Trophoblast cell (in vitro differentiated cells and primary cell): ENCODE measurements around the gene MSL2.

ENCODE experiments used
- DNase-seq, 2 donors: peaks; one replicate each; pipeline ENCODE4 v3.0.0-alpha.2; 2016
- H2AFZ ChIP-seq: 2 replicates; pipeline ENCODE4 v1.6.1; 2013; ENCODE audit warnings: low read length, moderate library complexity, mild to moderate bottlenecking; ENCODE audit not compliant: insufficient read depth, poor library complexity
- H2AK5ac ChIP-seq: 2 replicates; pipeline ENCODE4 v1.6.1; 2013; ENCODE audit warnings: mild to moderate bottlenecking, low read length
- H2BK120ac ChIP-seq: 2 replicates; pipeline ENCODE4 v1.6.1; 2013; ENCODE audit warnings: low read length, mild to moderate bottlenecking, moderate library complexity; ENCODE audit not compliant: insufficient read depth, poor library complexity
- H2BK12ac ChIP-seq: 2 replicates; pipeline ENCODE4 v1.6.1; 2013; ENCODE audit warnings: mild to moderate bottlenecking, low read length, moderate library complexity
- H2BK5ac ChIP-seq: 2 replicates; pipeline ENCODE4 v1.6.1; 2013; ENCODE audit warnings: low read length, low read depth, moderate library complexity, mild to moderate bottlenecking; ENCODE audit not compliant: poor library complexity
- H3K14ac ChIP-seq: 2 replicates; pipeline ENCODE4 v1.6.1; 2013; ENCODE audit warnings: mild to moderate bottlenecking, low read length
- H3K18ac ChIP-seq: 2 replicates; pipeline ENCODE4 v1.6.1; 2013; ENCODE audit warnings: mild to moderate bottlenecking, low read length
- H3K23ac ChIP-seq: 2 replicates; pipeline ENCODE4 v1.6.1; 2013; ENCODE audit warnings: low read length
- H3K27ac ChIP-seq: 2 replicates; pipeline ENCODE4 v1.5.1; 2013; ENCODE audit warnings: low read depth, mild to moderate bottlenecking, inconsistent platforms, low read length, moderate library complexity
- H3K27me3 ChIP-seq: 2 replicates; pipeline ENCODE4 v1.6.1; 2013; ENCODE audit warnings: inconsistent platforms, mild to moderate bottlenecking, low read length, moderate library complexity; ENCODE audit not compliant: insufficient read depth
- H3K36me3 ChIP-seq, 2 experiments: 1 replicate in 1 of 2; 2 replicates in 1 of 2; pipeline ENCODE4 v1.6.1; 2013; ENCODE audit warnings: low read length in 2 of 2, mild to moderate bottlenecking in 2 of 2, moderate library complexity in 1 of 2; ENCODE audit not compliant: insufficient read depth in 2 of 2, control insufficient read depth in 1 of 2
- H3K4ac ChIP-seq: 2 replicates; pipeline ENCODE4 v1.6.1; 2013; ENCODE audit warnings: low read depth, mild to moderate bottlenecking, low read length, moderate library complexity
- H3K4me1 ChIP-seq, 2 experiments: 1 replicate in 1 of 2; 2 replicates in 1 of 2; pipeline ENCODE4 v1.6.1; 2013; ENCODE audit warnings: low read length in 2 of 2, mild to moderate bottlenecking in 2 of 2, moderate library complexity in 1 of 2; ENCODE audit not compliant: insufficient read depth in 2 of 2, control insufficient read depth in 1 of 2
- H3K4me2 ChIP-seq: 2 replicates; pipeline ENCODE4 v1.6.1; 2013; ENCODE audit warnings: inconsistent platforms, mild to moderate bottlenecking, low read length, moderate library complexity
- H3K4me3 ChIP-seq: 2 replicates; pipeline ENCODE4 v1.5.1; 2013; ENCODE audit warnings: mild to moderate bottlenecking, low read depth, low read length, inconsistent platforms
- H3K79me1 ChIP-seq: one replicate; pipeline ENCODE4 v1.6.1; 2013; ENCODE audit warnings: low read length
- H3K79me2 ChIP-seq: 2 replicates; pipeline ENCODE4 v1.6.1; 2013; ENCODE audit warnings: low read length, mild to moderate bottlenecking; ENCODE audit not compliant: control insufficient read depth, insufficient read depth, poor library complexity
- H3K9ac ChIP-seq: 2 replicates; pipeline ENCODE4 v1.6.1; 2013; ENCODE audit warnings: mild to moderate bottlenecking, low read length
- H3K9me3 ChIP-seq: 2 replicates; pipeline ENCODE4 v1.6.1; 2013; ENCODE audit warnings: low read depth, mild to moderate bottlenecking, control low read depth, inconsistent platforms, low read length; ENCODE audit not compliant: insufficient read depth
- H4K12ac ChIP-seq: 2 replicates; pipeline ENCODE4 v1.6.1; 2013; ENCODE audit warnings: low read depth, mild to moderate bottlenecking, low read length, moderate library complexity
- H4K8ac ChIP-seq: 2 replicates; pipeline ENCODE4 v1.6.1; 2013; ENCODE audit warnings: low read depth, mild to moderate bottlenecking, low read length, moderate library complexity
- H4K91ac ChIP-seq: one replicate; pipeline ENCODE4 v1.6.1; 2013; ENCODE audit warnings: low read depth, mild to moderate bottlenecking, low read length, moderate library complexity
- WGBS: extraction: QIAGEN DNeasy Blood & Tissue Kit; methylation state at CpG from one replicate; pipeline ENCODE4 v1.1.7; 2013; ENCODE audit warnings: missing lambda C conversion rate; ENCODE audit not compliant: insufficient read length, insufficient coverage; ENCODE audit errors: extremely low coverage; 5-methylcytosine and 5-hydroxymethylcytosine counted together

MSL2 gene

DNA sequence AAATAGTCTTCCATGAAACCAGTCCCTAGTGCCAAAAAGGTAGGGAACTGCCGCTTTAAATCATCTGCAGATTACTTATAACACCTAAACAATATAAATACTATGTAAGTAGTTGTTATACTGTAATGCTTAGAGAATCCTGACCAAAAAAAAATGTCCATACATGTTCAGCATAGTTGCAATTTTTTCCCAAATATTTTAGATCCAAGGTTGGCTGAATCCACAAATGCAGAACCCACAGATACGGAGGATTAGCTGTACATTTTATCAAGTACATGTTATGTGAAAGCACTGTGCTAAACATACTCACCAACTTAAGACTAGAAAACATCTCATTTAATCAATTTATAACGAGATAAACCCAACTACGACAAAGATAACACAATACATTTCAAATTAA lies 9.3 kb downstream of the MSL2 start:
- H3K36me3 ChIP-seq: no peaks in the 10 kb centered on the region
- no peaks in the 10 kb centered on the region for H3K27me3 ChIP-seq
- WGBS: 100% methylated on average over 2 of the region's 4 CpGs
- no peaks in the 10 kb centered on the region for H3K79me1 ChIP-seq
- H4K91ac ChIP-seq: no peak overlapping the region
- H3K14ac ChIP-seq: no peak overlapping the region
- no peak for DNase-seq
- H3K18ac ChIP-seq: no peak overlapping the region
- no peaks in the 10 kb centered on the region for H3K9me3 ChIP-seq
- no peak overlapping the region for H3K4me3 ChIP-seq
- no peak overlapping the region for H3K4ac ChIP-seq
- H4K8ac ChIP-seq: no peak overlapping the region
- H3K23ac ChIP-seq: no peak overlapping the region
- H2BK5ac ChIP-seq: no peak overlapping the region
- H3K9ac ChIP-seq: no peak overlapping the region
- no peak overlapping the region for H3K4me2 ChIP-seq
- H2AFZ ChIP-seq: no peak overlapping the region
- H2BK12ac ChIP-seq: no peak overlapping the region
- no peak overlapping the region for H4K12ac ChIP-seq
- H2AK5ac ChIP-seq: no peak overlapping the region
- no peak overlapping the region for H2BK120ac ChIP-seq
- peaks cover 43% of the 10 kb centered on the region for H3K79me2 ChIP-seq
- no peak overlapping the region for H3K27ac ChIP-seq
- peaks cover 8 to 10% of the 10 kb centered on the region in 2 experiments for H3K4me1 ChIP-seq

GRCh38 chr3:136186344-136186743 lies 9.8 kb downstream of the MSL2 start:
- H4K91ac ChIP-seq: no peak overlapping the region

DNA sequence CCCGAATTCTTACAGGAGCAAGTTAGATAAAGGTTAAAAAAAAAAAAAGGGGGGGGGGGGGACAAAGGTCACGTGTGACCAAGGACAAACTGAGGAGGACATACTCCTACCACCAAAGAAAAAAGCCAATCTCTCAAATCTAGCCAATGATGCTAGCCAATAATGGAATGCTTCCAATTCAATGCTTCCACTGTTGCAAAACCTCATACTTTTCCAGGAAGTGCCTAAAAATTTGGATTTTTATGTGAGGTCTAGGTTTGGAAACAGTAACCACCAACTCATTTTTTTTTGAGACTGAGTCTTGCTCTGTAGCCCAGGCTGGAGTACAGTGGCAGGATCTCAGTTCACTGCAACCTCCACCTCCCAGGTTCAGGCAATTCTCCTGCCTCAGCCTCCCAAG lies 11.4 kb downstream of the MSL2 start:
- H3K4me2 ChIP-seq: no peak overlapping the region
- DNase-seq: no peak
- no peak overlapping the region for H3K9ac ChIP-seq
- no peak overlapping the region for H2BK12ac ChIP-seq
- H2AK5ac ChIP-seq: no peak overlapping the region
- H3K9me3 ChIP-seq: no peaks in the 10 kb centered on the region
- no peak overlapping the region for H4K8ac ChIP-seq
- no peak overlapping the region for H3K14ac ChIP-seq
- no peaks in the 10 kb centered on the region for H3K79me1 ChIP-seq
- H3K18ac ChIP-seq: no peak overlapping the region
- H3K4ac ChIP-seq: peak overlapping the region; percentile 89
- H3K36me3 ChIP-seq: no peaks in the 10 kb centered on the region
- H3K4me1 ChIP-seq: peaks cover 8% of the 10 kb centered on the region in 2 experiments
- no peak overlapping the region for H3K23ac ChIP-seq
- H2BK5ac ChIP-seq: no peak overlapping the region
- H3K27me3 ChIP-seq: no peaks in the 10 kb centered on the region
- WGBS: no CpG with 5 or more reads among the region's 2 CpGs
- H3K79me2 ChIP-seq: peaks cover 35% of the 10 kb centered on the region
- no peak overlapping the region for H2AFZ ChIP-seq
- H2BK120ac ChIP-seq: no peak overlapping the region
- H4K12ac ChIP-seq: no peak overlapping the region
- no peak overlapping the region for H4K91ac ChIP-seq
- no peak overlapping the region for H3K4me3 ChIP-seq
- no peak overlapping the region for H3K27ac ChIP-seq

More at GRCh38 chr3:136186344-136186743, 9.8 kb downstream of the MSL2 start:
- no peak overlapping the region for H2BK120ac ChIP-seq
- no peak overlapping the region for H2AK5ac ChIP-seq
- H4K12ac ChIP-seq: no peak overlapping the region
- no peak overlapping the region for H3K4me2 ChIP-seq
- peak overlapping the region; percentile 42 for H3K4ac ChIP-seq
- H3K14ac ChIP-seq: no peak overlapping the region
- H3K79me1 ChIP-seq: no peaks in the 10 kb centered on the region
- no peak overlapping the region for H3K27ac ChIP-seq
- no peak overlapping the region for H2AFZ ChIP-seq
- no peak overlapping the region for H2BK5ac ChIP-seq
- no peak overlapping the region for H4K8ac ChIP-seq
- peaks cover 8 to 9% of the 10 kb centered on the region in 2 experiments for H3K4me1 ChIP-seq
- H2BK12ac ChIP-seq: no peak overlapping the region
- no peak overlapping the region for H3K23ac ChIP-seq
- H3K36me3 ChIP-seq: no peaks in the 10 kb centered on the region
- no peak overlapping the region for H3K18ac ChIP-seq
- H3K4me3 ChIP-seq: no peak overlapping the region
- peaks cover 43% of the 10 kb centered on the region for H3K79me2 ChIP-seq
- no peaks in the 10 kb centered on the region for H3K9me3 ChIP-seq
- H3K9ac ChIP-seq: no peak overlapping the region
- no peaks in the 10 kb centered on the region for H3K27me3 ChIP-seq
- no CpG with 5 or more reads among the region's 3 CpGs for WGBS
- DNase-seq: no peak

- H3K9me3 ChIP-seq: no peaks in the 10 kb centered on the region
- no peak overlapping the region for H2BK120ac ChIP-seq
- H3K23ac ChIP-seq: no peak overlapping the region
- H4K91ac ChIP-seq: no peak overlapping the region
- no peak overlapping the region for H3K9ac ChIP-seq
- no peak overlapping the region for H3K27ac ChIP-seq
- H3K18ac ChIP-seq: no peak overlapping the region
- H3K36me3 ChIP-seq: no peaks in the 10 kb centered on the region
- H2AK5ac ChIP-seq: no peak overlapping the region
- peaks cover 36% of the 10 kb centered on the region for H3K79me2 ChIP-seq
- H3K4me1 ChIP-seq: no peaks in the 10 kb centered on the region
- H3K79me1 ChIP-seq: no peaks in the 10 kb centered on the region
- no peak overlapping the region for H2AFZ ChIP-seq
- no peak overlapping the region for H4K8ac ChIP-seq
- H2BK5ac ChIP-seq: no peak overlapping the region
- no peak overlapping the region for H2BK12ac ChIP-seq
- H3K4me3 ChIP-seq: no peak overlapping the region
- H3K27me3 ChIP-seq: no peaks in the 10 kb centered on the region
- no peak overlapping the region for H4K12ac ChIP-seq
- peak overlapping the region; percentile 83 for H3K4ac ChIP-seq
- no CpG with 5 or more reads among the region's 8 CpGs for WGBS
- no peak for DNase-seq
- no peak overlapping the region for H3K14ac ChIP-seq
- no peak overlapping the region for H3K4me2 ChIP-seq
Observed at GRCh38 chr3:136181741-136182140, 14.4 kb downstream of the MSL2 start.
